HG03565 (cell line): Measurements from ENCODE around the gene GINS1.

Experiments used
- ATAC-seq: cut with Tn5 transposase; IDR thresholded peaks from one replicate; pipeline ENCODE4 v1.9.1; 2021; ENCODE audit warnings: mild to moderate bottlenecking, moderate library complexity; ENCODE audit not compliant: unreplicated experiment

GINS1 gene

GRCh38 chr20:25453035-25453810 lies 45.8 kb downstream of the GINS1 start:
- no peak for ATAC-seq

DNA sequence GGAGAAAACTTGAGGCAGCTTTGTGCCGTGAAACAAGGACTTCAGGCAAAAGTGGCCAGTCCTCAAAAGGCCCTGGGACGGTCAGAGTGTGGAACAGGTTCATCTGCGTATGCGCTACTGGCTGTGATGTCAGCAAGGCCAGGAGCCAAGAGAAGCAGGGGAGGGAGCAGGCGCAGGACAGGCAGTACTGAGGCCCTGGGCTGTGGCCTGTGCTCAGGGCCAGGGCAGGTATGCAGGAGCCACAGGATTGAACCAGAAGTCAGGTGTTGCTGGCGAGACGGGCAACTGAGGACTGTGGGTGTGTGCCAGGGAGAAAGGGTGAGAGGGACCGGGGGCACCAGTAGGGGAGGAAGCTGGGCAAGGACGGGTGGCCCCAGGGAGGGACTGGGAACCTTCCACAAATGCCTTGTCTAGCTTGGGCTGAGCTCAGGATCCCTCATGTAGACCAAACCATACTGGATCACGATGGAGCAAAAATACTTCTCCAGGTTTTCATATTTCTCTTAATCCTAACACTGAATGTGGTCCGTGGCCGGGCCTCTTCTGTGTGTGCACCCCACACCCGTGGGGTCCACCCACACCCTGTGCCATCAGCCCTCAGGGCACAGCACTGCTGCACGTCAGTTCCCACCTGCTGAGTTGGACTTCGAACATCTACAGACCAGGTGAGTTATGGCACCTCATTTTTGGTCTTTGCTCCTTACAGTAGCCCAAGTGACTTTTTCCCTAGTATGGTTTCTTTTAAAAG lies 46.9 kb downstream of the GINS1 start:
- no peak for ATAC-seq

DNA sequence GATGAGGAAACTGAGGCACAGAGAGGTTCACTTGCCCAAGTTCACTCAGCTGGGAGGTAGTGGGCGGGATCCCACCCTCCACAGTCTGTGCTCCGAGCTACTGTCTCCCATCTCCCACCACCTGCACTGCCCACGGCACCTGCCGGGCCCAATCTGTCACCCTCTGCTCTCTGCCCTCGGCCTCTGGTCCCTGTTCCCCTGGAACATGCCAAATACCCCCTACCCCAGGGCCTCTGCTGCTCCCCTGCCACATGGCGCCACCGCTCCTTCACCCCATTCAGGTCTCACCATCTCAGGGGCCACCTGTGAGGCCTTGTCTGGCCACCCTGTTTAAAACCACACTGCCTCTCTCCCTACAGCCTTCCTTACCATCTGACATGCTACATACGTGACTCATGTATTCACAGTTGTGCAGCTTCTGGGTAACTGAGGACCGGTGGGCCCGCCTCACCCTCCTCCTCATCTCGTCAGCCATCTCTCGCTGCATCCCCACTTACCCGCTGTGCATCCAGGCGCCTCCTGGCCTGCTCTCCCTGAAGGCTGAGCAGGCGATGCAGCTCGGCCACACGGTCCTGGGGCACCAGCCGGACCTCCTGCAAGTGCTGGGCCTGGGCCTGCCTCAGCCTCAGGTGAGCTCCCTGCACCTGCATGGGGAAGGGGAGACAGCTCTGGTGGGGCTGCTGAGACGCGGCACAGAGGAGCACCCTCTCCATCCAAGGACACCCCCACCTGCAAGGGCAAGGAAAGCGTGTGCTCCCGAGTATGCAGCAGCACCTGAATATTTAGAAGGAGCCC lies 50.6 kb downstream of the GINS1 start:
- no peak for ATAC-seq

- no peak for ATAC-seq
Observed at GRCh38 chr20:25459111-25459830, 51.8 kb downstream of the GINS1 start.

DNA sequence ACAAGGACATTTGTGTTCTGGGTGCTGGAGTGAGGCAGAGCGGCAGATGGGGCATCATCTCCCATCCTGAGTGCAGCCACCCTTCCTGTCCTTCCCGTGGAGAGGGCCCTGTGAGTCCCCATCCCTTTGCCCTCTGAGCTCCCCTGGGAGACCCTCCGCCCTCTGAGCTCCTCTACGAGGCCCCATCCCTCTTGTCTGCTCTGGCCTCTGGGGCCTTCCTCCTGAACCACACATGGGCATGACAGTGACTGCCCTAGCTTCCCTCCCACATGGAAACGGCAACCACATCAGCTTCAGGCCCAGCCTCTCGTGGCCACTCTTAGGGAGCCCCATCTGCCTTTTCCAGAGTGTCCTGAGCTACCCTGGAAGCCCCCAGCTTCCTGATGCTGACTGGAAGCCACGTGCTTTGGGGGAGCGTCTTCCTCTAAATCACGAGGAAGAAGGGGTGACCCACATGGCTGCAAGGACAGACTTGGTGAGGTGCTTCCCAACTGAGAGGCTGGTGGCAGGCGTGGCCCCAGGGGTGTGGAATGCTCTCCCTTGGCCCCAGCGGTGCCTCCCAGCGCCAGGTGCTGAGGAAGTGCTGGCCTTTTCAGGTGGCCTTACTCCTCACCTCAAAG lies 52.6 kb downstream of the GINS1 start:
- ATAC-seq, result no peak

- no peak for ATAC-seq
Observed at GRCh38 chr20:25460566-25461280, 53.2 kb downstream of the GINS1 start.

DNA sequence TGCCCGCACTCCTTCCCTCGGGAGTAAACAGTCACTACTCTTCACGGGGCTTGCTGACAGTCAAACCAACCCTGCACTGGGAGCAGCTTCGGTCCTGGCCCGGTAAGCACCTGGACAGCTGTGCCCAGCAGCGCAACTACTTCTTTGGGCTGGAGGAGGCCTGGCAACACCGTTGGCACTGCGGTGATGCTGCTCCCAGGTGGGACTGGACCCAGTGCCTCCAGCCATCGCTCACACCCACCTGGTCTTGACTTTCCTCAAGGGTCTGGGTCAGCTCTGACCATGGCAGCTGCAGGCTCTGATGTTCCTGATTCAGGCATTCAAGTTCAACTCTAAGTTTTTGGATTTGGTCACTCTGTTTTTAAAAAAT lies 53.8 kb downstream of the GINS1 start:
- ATAC-seq, result no peak

DNA sequence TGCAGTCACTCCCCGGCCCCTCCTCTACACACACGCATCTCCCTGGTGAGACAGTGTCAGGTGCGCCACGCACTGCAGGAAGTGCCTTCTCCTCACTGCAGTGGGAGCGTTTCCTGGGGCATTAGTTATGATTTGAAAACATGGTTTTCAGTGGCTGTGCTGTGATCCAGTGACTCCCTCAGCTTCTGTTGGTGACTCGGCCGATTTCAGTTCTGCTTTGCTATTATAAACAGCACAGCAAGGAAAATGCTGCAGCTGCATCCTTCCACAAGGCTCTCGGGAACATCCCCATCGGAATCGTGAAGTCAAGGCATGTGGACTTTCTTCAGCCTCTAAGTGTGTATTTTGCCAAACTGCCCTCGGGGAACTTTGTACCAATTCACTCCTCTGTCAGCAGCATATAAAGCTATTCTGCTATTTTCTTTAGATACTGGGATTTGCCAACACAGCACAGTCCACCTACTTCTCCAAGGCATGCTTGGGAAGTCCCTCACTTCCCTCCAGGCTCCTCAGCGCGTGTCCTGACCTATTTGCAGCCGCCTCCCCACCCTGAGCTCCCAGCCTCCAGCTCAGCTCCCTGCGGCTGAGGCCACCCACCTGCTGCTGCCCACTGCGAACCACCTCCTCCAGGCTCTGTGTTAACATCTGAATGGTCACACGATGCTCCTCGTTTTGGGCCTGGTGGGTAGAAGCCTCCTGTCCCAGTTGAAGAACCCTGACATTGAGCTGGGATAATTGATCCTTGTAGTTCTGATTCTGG lies 54.5 kb downstream of the GINS1 start:
- ATAC-seq, result no peak

DNA sequence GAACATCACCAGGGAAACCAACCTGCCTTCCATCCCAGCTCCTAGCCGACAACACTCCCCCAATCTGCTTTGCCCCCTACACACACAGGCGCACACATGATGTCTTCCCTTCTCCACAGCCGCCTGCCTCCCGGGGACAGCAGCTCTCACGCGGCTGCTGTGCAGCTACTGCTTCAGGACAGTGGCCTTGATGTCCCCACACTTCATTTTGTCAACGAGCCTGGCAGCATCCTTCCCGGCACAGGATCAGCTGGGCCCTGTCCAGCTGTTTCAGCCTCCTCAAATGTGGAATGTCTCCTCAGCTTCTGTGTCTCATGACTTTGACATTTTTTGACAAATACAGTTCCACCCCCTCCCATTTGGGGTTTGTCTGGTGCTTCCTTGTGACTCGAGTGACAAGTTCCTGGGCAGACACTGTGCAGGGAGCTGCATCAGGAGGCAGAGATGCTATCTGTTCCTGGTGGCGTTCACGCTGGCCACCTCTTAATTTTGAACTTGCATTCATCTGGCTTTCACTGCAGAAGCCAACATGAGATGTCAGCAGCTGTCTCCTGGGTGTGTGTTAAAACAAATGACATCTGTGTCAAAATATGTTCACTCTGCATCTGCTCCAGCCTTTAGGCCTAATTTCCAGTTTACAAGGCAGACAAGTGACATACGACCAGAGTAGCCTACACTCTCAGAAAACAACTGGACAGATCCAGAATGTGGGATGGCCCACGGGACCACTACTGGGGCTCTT lies 57.2 kb downstream of the GINS1 start:
- no peak for ATAC-seq

- ATAC-seq, result no peak
Observed at GRCh38 chr20:25465243-25466135, 58.0 kb downstream of the GINS1 start.

DNA sequence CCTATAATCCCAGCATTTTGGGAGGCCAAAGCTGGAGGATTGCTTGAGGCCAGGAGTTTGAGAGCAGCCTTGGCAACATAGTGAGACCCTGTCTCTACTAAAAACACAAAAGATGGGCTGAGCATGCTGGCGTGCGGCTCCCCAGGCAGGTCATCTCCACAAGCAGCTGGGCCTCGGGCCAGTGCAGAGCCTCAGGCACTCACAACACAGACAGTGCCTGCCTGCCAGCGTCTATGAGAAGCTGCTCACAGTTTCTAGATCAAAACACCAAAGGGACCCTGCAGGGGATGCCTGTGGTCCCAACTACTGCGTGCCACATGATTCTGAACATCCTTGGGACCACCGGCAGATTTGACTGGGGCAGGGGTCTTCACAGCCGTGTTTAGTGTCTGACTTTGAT lies 59.4 kb downstream of the GINS1 start:
- ATAC-seq, result no peak

GRCh38 chr20:25467441-25467840 lies 60.0 kb downstream of the GINS1 start:
- ATAC-seq, result no peak

- no peak for ATAC-seq
Observed at GRCh38 chr20:25468126-25469075, 60.9 kb downstream of the GINS1 start.

DNA sequence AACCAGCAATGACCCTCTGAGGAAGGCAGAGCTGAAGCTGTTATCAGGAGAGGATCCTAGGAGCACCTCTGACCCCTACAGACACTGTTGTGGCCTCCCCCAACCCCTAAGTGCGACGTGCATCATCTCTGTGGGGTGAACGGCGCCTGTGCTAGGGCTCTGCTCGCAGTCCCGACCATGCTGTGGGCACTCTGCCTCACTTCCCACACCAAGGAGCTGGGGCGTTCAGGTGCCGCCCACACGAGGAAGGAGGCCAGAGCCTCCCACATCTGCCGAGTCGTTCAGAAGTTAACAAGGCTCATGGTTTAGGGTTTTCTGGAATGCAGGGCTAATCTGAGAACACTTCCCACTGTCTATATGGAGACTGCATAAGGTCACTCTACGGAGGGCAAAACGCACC lies 62.1 kb downstream of the GINS1 start:
- no peak for ATAC-seq

DNA sequence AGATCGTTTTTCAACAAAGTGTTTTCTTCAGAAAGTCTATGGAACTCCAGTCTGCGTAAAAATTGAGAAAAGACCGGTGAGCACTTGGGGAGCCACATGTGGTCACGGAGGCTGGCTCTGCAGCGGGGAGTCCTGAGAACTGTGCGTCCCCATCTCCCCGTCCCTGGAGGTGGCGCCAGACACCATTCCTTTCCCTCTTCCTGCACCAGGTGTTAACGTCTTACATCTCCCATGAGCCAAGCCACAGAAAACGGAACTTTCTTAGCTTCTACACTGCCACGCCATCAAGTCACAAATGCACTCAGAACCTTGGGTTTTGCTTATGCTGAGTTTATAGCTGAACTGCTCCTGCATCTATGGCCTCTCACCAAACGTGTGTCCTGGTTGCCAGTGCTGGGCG lies 62.6 kb downstream of the GINS1 start:
- peak; percentile 72 for ATAC-seq

DNA sequence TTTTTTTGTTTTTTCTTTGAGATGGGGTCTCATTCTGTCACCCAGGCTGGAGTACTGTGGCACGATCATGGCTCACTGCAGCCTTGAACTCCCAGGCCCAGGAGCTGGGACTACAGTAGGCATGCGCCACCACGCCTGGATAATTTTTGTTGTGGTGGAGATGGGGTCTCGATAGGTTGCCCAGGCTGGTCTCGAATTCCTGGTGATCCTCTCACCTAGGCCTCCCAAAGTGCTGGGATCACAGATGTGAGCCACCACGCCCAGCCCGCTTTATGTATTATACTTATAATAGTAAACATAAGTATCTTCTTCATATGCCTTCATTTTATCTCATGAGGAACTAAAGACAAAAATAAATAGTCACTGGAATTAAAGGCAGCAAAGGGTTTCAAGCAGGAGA lies 63.5 kb downstream of the GINS1 start:
- ATAC-seq, result no peak
